Thyroid gland (tissue), 4 donors: ENCODE data around the gene EIF2S3B.

Experiments used
- POLR2A ChIP-seq, 2 donors: fragments of 450-650 bp; IDR thresholded peaks; one replicate each; pipeline ENCODE4 v1.6.1; 2017; ENCODE audit warnings: antibody characterized with exemption in 2 of 2, mild to moderate bottlenecking in 2 of 2, moderate library complexity in 1 of 2
- TF ChIP-seq, protein P1 (sequence below), 6 experiments: fragments of 200-600 bp in 3 of 6; fragments of 450-650 bp in 3 of 6; sonication (generic) in 3 of 6; IDR thresholded peaks; one replicate each; pipeline ENCODE4 v1.5.1; 2016 to 2019; ENCODE audit warnings: antibody characterized with exemption in 6 of 6, mild to moderate bottlenecking in 2 of 6, inconsistent platforms in 1 of 6, moderate library complexity in 1 of 6

DNA sequence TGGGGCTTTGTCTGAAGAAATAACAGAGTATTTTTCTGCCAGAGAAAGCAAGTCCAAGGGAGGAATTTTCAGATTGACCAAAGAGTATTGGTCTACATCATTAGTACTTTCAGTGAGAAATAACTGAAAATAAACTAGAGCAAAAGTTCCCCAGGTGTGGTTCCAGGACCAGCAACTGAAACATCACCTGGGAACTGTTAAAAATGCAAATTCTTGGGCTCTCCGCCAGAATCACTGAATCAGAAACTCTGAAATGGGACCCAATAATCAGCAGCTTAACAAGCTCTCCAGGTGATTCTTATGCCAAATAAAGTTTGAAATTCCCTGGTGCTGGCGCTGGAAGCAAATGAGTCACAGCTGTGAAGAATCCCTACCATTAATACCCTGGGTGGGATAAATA lies 52.1 kb downstream of the EIF2S3B start:
- TF ChIP-seq, protein P1, sequence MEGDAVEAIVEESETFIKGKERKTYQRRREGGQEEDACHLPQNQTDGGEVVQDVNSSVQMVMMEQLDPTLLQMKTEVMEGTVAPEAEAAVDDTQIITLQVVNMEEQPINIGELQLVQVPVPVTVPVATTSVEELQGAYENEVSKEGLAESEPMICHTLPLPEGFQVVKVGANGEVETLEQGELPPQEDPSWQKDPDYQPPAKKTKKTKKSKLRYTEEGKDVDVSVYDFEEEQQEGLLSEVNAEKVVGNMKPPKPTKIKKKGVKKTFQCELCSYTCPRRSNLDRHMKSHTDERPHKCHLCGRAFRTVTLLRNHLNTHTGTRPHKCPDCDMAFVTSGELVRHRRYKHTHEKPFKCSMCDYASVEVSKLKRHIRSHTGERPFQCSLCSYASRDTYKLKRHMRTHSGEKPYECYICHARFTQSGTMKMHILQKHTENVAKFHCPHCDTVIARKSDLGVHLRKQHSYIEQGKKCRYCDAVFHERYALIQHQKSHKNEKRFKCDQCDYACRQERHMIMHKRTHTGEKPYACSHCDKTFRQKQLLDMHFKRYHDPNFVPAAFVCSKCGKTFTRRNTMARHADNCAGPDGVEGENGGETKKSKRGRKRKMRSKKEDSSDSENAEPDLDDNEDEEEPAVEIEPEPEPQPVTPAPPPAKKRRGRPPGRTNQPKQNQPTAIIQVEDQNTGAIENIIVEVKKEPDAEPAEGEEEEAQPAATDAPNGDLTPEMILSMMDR (IDR thresholded peaks at IDR 0.05), result no peak
- TF ChIP-seq POLR2A (IDR thresholded peaks at IDR 0.05), result no peak
